Measurements from ENCODE around the gene LRRC4C. TPM values are rescaled to one million over a fixed set of nuclear protein-coding genes. Genes with fewer than 3 reads are reported as not detected.
A peak's percentile ranks its signal among the peaks of the same experiment; 100 is the strongest.

The LRRC4C gene
- total RNA-seq, 1 donor, result 0.27 TPM

GRCh38 chr11:41457216-41458014 is 2.0 kb downstream of the LRRC4C start:
- no peak for TF ChIP-seq CTCF (IDR thresholded peaks at IDR 0.05; ENCODE audit: insufficient read depth, low read length)
- H3K4me3 ChIP-seq (ENCODE audit: low read depth, low read length), result no peak overlapping the region
- DNase-seq (ENCODE audit: low read depth), result no peak

- no peak overlapping the region for H3K4me3 ChIP-seq (ENCODE audit: low read depth, low read length)
- DNase-seq (ENCODE audit: low read depth), result no peak
- TF ChIP-seq CTCF (IDR thresholded peaks at IDR 0.05; ENCODE audit: insufficient read depth, low read length), result no peak
Measured at GRCh38 chr11:41456269-41456668, 3.2 kb downstream of the LRRC4C start.

GRCh38 chr11:41451011-41451410 is 8.4 kb downstream of the LRRC4C start:
- no peak for TF ChIP-seq CTCF (IDR thresholded peaks at IDR 0.05; ENCODE audit: insufficient read depth, low read length)
- DNase-seq (ENCODE audit: low read depth), result no peak
- H3K4me3 ChIP-seq (ENCODE audit: low read depth, low read length), result no peak overlapping the region

- TF ChIP-seq CTCF (IDR thresholded peaks at IDR 0.05; ENCODE audit: insufficient read depth, low read length), result no peak
- peak; percentile 9 for DNase-seq (ENCODE audit: low read depth)
- H3K4me3 ChIP-seq (ENCODE audit: low read depth, low read length), result no peak overlapping the region
Measured at GRCh38 chr11:41449483-41450050, 9.9 kb downstream of the LRRC4C start.

GRCh38 chr11:41446566-41446965 is 12.9 kb downstream of the LRRC4C start:
- no peak for DNase-seq (ENCODE audit: low read depth)
- no peak for TF ChIP-seq CTCF (IDR thresholded peaks at IDR 0.05; ENCODE audit: insufficient read depth, low read length)
- no peak overlapping the region for H3K4me3 ChIP-seq (ENCODE audit: low read depth, low read length)

- no peak for TF ChIP-seq CTCF (IDR thresholded peaks at IDR 0.05; ENCODE audit: insufficient read depth, low read length)
Measured at GRCh38 chr11:41446107-41446506, 13.3 kb downstream of the LRRC4C start.

More at GRCh38 chr11:41446107-41446506, 13.3 kb downstream of the LRRC4C start:
- no peak overlapping the region for H3K4me3 ChIP-seq (ENCODE audit: low read depth, low read length)
- DNase-seq (ENCODE audit: low read depth), result no peak
